Frontal cortex (tissue), 4 donors: ENCODE measurements around the gene SMARCC2. TPM values are rescaled to one million over a fixed set of nuclear protein-coding genes. Genes with fewer than 3 reads are reported as not detected.
"Not testable (repeated sequence)": the region's sequence is repeated elsewhere in the genome, so short reads cannot be mapped to it uniquely, and the experiment has no call there.

ENCODE experiments used
- DNase-seq, 2 donors: peaks; one replicate each; pipeline ENCODE4 v3.0.0; 2012; ENCODE audit warnings: low spot score in 2 of 2
- FAIRE-seq: peaks from 2 replicates; lab custom pipeline; 2012; peaks lifted over from hg19 to GRCh38; lab: Jason Lieb, UNC
- total RNA-seq: library from RNA; depleted of rRNA; stranded (reverse); fragments of >200 nt; gene quantifications from one replicate; pipeline ENCODE4 v1.2.3, GENCODE V29; 2014
- donor health status: control.
- donor health status: control.
- donor health status: control.

Gene SMARCC2
- total RNA-seq, 1 donor from 2014 or later: 93.3 TPM

DNA sequence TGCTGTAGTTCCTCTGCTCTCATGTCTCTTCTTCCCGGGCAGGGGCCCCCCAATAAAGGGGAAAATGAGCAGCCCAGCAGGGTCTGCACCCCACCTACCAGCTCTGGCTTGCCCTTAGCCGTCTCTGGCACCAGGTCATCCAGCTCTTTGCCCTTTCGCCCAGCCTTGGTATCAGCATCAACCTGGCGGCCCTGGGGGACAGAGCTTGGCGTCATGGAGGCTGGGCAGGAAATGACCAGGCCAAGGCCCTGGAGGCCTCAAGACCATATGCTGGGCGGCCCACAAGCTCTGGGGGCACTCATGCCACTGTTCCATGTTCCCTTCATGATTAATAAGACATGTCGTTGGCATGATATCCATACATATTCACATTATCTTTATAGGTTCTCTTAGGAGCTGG is 16.4 kb downstream of the SMARCC2 start:
- no peak for FAIRE-seq
- no peak for DNase-seq

GRCh38 chr12:56169229-56169759 is 20.0 kb downstream of the SMARCC2 start:
- DNase-seq: no peak
- FAIRE-seq: no peak

GRCh38 chr12:56165369-56165768 is 23.9 kb downstream of the SMARCC2 start:
- no peak for DNase-seq
- no peak for FAIRE-seq

DNA sequence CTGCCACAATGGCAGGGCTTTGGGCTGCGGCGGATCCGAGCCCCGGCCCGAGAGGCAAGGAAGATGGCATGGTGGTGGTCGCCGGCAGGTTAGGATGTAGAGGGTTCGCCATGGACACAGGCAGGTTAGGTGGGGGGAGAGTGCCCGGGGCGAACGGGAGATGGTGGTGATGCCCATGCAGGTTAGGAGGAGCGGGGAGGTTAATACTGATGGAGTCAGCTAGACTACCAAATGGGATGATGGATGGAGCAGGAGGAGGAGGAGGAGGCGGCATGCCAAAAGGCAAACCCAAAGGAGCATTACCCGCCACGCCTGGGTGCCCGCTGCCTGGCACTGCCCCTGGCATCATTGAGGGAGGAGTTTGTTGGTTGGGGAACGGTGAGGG is 24.9 kb downstream of the SMARCC2 start:
- DNase-seq: no peak
- FAIRE-seq: no peak

GRCh38 chr12:56163533-56164344 is 25.5 kb downstream of the SMARCC2 start:
- no peak for FAIRE-seq
- no peak for DNase-seq

DNA sequence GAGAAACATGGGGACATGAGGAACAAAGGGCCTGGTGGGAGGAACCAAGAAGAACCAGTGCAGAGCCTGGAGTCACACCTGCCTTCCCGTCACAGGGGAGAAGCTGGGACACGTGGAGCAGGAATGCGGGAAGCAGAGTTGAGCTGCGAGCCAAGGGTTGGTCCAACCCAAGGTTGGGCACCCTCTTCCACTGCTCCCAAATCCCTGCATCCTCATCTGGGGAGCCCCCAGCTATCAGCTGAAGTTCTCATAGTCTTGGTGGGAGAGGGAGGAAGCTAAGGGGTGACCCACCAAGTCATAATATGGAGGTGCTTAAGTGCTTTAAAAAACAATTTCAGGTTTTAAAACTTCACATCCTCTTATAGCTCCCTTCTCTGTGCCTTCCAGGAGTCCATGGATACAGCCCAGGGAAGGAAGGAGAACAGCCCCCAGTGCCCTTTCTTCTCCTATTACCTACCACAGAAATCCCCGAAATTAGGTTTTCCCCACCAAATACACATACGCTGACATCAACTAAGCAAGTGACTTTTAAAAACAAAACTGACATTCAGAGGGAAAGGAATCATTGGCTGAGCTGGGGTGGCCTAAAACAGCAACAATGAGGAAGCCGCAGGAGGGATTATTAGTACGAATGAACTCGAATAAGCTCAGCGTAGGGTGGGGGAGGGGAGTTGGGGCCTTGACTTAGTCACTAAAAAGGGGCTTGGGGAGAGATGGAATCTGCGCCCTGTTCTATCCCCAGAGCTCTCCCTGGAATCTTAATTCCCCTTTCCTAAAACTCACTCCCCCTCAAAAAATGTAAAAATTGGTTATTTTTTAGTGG is 26.6 kb downstream of the SMARCC2 start:
- no peak for FAIRE-seq
- no peak for DNase-seq

DNA sequence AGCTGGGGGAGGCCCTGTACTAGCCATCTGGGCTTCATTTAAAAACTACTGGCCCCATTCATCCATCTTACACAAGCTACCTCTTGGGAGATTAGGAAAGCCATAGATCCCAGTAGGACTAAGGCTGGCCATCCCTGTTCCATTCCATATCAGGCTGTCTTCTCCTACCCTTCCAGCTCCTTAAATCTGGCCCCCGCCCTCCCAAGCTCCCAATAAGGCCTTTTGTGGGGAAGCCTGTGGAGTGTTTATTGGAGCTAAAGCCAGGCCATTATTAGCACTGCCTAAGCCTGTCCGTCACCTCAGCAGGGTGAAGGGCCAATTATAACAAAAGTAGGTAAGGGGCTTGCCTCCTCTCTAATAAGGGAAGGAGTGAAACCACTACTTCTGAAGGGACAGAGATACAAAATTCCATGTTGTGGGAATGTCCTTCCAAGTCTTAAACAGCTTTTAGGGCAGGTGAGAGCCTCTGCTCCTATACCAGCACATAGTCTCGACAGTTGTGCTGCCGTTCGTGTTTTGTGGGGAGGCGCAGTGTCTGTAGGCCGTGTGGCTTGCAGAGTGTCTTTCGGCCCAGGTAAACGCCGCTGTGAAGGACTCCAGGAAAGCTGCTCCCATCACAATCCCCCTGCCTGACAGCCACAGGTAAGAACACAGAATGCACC is 27.5 kb downstream of the SMARCC2 start:
- DNase-seq (no peak), FAIRE-seq (no peak)

DNA sequence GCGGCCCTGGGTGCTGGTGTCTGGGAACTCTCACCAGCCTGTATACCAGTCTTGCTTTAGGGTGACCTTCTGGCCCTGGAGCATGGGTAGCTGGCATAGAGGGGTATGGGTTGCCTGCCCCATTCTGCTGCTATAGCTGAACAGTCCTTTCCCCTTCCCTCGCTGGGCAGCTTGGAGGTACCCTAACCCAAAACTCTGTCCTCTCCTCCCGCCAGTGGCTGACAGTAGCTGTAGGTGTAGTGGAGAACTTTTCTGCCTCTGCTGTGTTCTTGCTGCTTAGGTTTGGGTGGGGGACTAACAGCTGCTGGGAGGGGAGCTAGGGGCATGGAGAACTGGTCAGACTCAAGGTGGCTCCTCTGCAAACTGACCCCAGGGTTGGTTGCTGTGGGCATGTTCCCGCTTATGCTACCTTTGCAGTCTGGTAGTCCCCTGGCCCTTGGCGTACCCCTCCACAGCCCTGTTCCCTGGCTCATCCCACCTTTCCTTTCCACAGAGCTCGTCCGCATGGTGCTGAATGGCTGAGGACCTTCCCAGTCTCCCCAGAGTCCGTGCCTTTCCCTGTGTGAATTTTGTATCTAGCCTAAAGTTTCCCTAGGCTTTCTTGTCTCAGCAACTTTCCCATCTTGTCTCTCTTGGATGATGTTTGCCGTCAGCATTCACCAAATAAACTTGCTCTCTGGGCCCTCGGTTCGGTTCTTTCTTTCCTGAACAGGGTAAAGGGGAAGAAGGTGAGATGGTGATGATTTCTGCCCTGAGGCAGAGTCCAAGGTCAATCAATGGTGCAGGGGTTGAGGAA is 28.2 kb downstream of the SMARCC2 start:
- FAIRE-seq: no peak
- DNase-seq: no peak

- no peak for FAIRE-seq
- no peak for DNase-seq
Measured at GRCh38 chr12:56160193-56160763, 29.0 kb downstream of the SMARCC2 start.

DNA sequence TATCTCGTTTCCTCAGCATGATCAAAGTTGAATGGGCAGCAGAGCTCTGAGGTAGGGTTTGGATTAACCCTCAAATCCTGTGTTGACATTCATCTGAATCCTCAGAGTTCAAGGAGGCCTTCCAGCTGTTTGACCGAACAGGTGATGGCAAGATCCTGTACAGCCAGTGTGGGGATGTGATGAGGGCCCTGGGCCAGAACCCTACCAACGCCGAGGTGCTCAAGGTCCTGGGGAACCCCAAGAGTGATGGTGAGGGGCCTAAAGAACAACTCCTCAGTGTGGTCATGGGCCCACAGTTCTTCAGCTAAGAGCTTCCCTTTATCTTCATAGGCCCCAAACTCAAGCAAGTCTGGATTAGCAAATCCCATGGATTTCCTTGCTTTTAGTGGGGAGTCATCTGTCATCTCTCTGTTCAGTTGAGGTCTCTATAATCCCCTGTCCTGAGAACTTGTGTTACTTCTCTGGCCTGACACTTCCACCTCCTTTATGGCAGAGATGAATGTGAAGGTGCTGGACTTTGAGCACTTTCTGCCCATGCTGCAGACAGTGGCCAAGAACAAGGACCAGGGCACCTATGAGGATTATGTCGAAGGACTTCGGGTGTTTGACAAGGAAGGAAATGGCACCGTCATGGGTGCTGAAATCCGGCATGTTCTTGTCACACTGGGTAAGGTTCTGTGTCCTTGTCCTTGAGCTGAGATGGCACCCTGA is 29.6 kb downstream of the SMARCC2 start:
- no peak for FAIRE-seq
- no peak for DNase-seq

DNA sequence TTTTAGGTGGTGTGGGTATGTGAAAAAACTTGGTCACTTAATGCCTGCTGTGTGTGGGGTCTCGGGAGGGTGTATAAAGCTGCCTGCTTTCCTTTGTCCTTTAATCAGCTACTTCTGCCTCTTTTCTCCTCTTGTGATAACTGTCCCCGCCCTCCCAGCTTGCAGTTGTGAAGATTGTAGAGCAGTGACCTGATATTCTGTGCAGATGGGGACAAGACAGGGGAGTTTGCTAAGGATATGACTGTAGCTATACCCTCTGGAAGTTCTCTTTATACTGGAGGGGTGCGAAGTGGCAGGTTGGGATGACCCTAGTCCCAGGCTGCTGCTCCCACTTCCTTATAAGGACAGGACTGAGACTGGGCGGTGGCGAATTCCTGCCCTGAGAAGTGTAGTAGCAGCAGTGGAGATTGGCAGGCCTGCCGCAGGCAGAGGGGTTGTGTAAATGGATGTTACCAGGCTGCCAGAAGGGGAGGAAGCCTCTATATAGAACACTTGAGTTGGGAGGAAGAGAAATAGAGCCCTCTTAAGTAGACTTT is 30.3 kb downstream of the SMARCC2 start:
- FAIRE-seq (no peak), DNase-seq (peak; percentile 42 to 62)

- DNase-seq (peak; percentile 90 to 95), FAIRE-seq (no peak)
Measured at GRCh38 chr12:56158029-56158925, 31.0 kb downstream of the SMARCC2 start, which contains the start of gene MYL6. MYL6 (plus strand) TSS chr12:56158359; CDS start chr12:56158402, 43 bp downstream.

GRCh38 chr12:56157201-56158028 is 31.9 kb downstream of the SMARCC2 start:
- no peak for FAIRE-seq
- peak in 1 of 2 donors; percentile 63 for DNase-seq

- not testable (repeated sequence) for FAIRE-seq, DNase-seq
Measured at GRCh38 chr12:56156464-56157200, 32.7 kb downstream of the SMARCC2 start.

- FAIRE-seq: no peak
- no peak for DNase-seq
Measured at GRCh38 chr12:56155256-56155845, 33.9 kb downstream of the SMARCC2 start.
